H9 (cell line): ENCODE results near the gene FAM151A. TPM values are rescaled to one million over a fixed set of nuclear protein-coding genes. Genes with fewer than 3 reads are reported as not detected.

Experiments used
- DNase-seq: peaks from one replicate; pipeline ENCODE4 v3.0.0-alpha.2; 2017
- H2AFZ ChIP-seq: one replicate; pipeline ENCODE4 v1.6.1; 2013; ENCODE audit warnings: mild to moderate bottlenecking, low read length, control low read depth, moderate library complexity
- H2AK5ac ChIP-seq: 2 replicates; pipeline ENCODE4 v1.6.1; 2013; ENCODE audit warnings: low read length, control low read depth, mixed read lengths; ENCODE audit not compliant: insufficient read length
- H2BK120ac ChIP-seq: one replicate; pipeline ENCODE4 v1.6.1; 2013; ENCODE audit warnings: low read depth, mild to moderate bottlenecking, low read length, control low read depth, inconsistent platforms; ENCODE audit not compliant: poor library complexity, severe bottlenecking
- H2BK12ac ChIP-seq: 2 replicates; pipeline ENCODE4 v1.6.1; 2013; ENCODE audit warnings: low read length, control low read depth, mixed read lengths, low read depth; ENCODE audit not compliant: insufficient read length
- H2BK15ac ChIP-seq: 2 replicates; pipeline ENCODE4 v1.6.1; 2013; ENCODE audit warnings: low read depth, low read length, control low read depth
- H2BK20ac ChIP-seq: one replicate; pipeline ENCODE4 v1.6.1; 2013; ENCODE audit warnings: low read depth, mild to moderate bottlenecking, low read length, control low read depth, inconsistent platforms; ENCODE audit not compliant: poor library complexity, severe bottlenecking
- H2BK5ac ChIP-seq: 2 replicates; pipeline ENCODE4 v1.6.1; 2013; ENCODE audit warnings: low read length, control low read depth, mixed read lengths; ENCODE audit not compliant: insufficient read length
- H3K14ac ChIP-seq: 2 replicates; pipeline ENCODE4 v1.6.1; 2013; ENCODE audit warnings: low read length, control low read depth; ENCODE audit not compliant: insufficient read depth
- H3K18ac ChIP-seq: 2 replicates; pipeline ENCODE4 v1.6.1; 2013; ENCODE audit warnings: low read depth, mild to moderate bottlenecking, mixed read lengths, low read length, control low read depth; ENCODE audit not compliant: insufficient read length
- H3K23ac ChIP-seq: 2 replicates; pipeline ENCODE4 v1.6.1; 2013; ENCODE audit warnings: low read length, control low read depth, mixed read lengths, low read depth; ENCODE audit not compliant: insufficient read length
- H3K23me2 ChIP-seq: 2 replicates; pipeline ENCODE4 v1.6.1; 2013; ENCODE audit warnings: low read depth, mild to moderate bottlenecking, mixed read lengths, low read length, control low read depth; ENCODE audit not compliant: insufficient read length, poor library complexity, severe bottlenecking
- H3K27ac ChIP-seq: 2 replicates; pipeline ENCODE4 v1.5.1; 2013; ENCODE audit warnings: low read length, control low read depth, mixed read lengths, low read depth; ENCODE audit not compliant: insufficient read length
- H3K27me3 ChIP-seq: 2 replicates; pipeline ENCODE4 v1.6.1; 2013; ENCODE audit warnings: low read length, control low read depth, inconsistent platforms; ENCODE audit not compliant: insufficient read depth
- H3K4ac ChIP-seq: 2 replicates; pipeline ENCODE4 v1.6.1; 2013; ENCODE audit warnings: low read depth, mild to moderate bottlenecking, control low read depth, inconsistent platforms, low read length, moderate library complexity
- H3K4me1 ChIP-seq: 2 replicates; pipeline ENCODE4 v1.6.1; 2013; ENCODE audit warnings: low read length, control low read depth, inconsistent platforms; ENCODE audit not compliant: insufficient read depth
- H3K4me2 ChIP-seq: 2 replicates; pipeline ENCODE4 v1.6.1; 2013; ENCODE audit warnings: low read length, control low read depth, mixed read lengths; ENCODE audit not compliant: insufficient read length, insufficient read depth
- H3K56ac ChIP-seq: 2 replicates; pipeline ENCODE4 v1.6.1; 2013; ENCODE audit warnings: low read depth, mild to moderate bottlenecking, mixed read lengths, low read length, control low read depth; ENCODE audit not compliant: insufficient read length
- H3K79me1 ChIP-seq: 2 replicates; pipeline ENCODE4 v1.6.1; 2013; ENCODE audit warnings: low read depth, mild to moderate bottlenecking, moderate library complexity, low read length, control low read depth, inconsistent platforms; ENCODE audit not compliant: insufficient read depth, poor library complexity, severe bottlenecking
- H3K79me2 ChIP-seq: 2 replicates; pipeline ENCODE4 v1.6.1; 2013; ENCODE audit warnings: low read length, control low read depth, inconsistent platforms; ENCODE audit not compliant: insufficient read depth
- H3K9ac ChIP-seq: 2 replicates; pipeline ENCODE4 v1.6.1; 2013; ENCODE audit warnings: low read length, control low read depth, mixed read lengths; ENCODE audit not compliant: insufficient read length; ENCODE audit errors: extremely low read depth
- H3K9me3 ChIP-seq: one replicate; pipeline ENCODE4 v1.6.1; 2013; ENCODE audit warnings: low read depth, low read length, inconsistent platforms; ENCODE audit not compliant: control insufficient read depth
- H3T11ph ChIP-seq: one replicate; pipeline ENCODE4 v1.6.1; 2013; ENCODE audit warnings: mild to moderate bottlenecking, low read length, control low read depth, inconsistent platforms
- H4K20me1 ChIP-seq: one replicate; pipeline ENCODE4 v1.6.1; 2013; ENCODE audit not compliant: control insufficient read depth, insufficient read length, insufficient read depth
- H4K5ac ChIP-seq: 2 replicates; pipeline ENCODE4 v1.6.1; 2013; ENCODE audit warnings: low read depth, mild to moderate bottlenecking, mixed read lengths, low read length, control low read depth; ENCODE audit not compliant: insufficient read length
- H4K8ac ChIP-seq: replicated peaks from 2 replicates; pipeline ENCODE4 v1.6.1; 2013; ENCODE audit warnings: low read length, control low read depth, mixed read lengths, low read depth; ENCODE audit not compliant: insufficient read length
- H4K91ac ChIP-seq: 2 replicates; pipeline ENCODE4 v1.6.1; 2013; ENCODE audit warnings: low read depth, mild to moderate bottlenecking, moderate library complexity, mixed read lengths, low read length, control low read depth; ENCODE audit not compliant: insufficient read length
- H3K27ac Mint-ChIP-seq, 3 experiments: 2 replicates in 2 of 3; 3 replicates in 1 of 3; pipeline ENCODE4 v1.8.0; 2020 to 2021; ENCODE audit warnings: mixed read lengths in 3 of 3, mild to moderate bottlenecking in 1 of 3, moderate library complexity in 1 of 3
- H3K27me3 Mint-ChIP-seq: 2 replicates; pipeline ENCODE4 v1.8.0; 2021; ENCODE audit warnings: low read depth, mild to moderate bottlenecking, moderate library complexity, mixed read lengths
- H3K36me3 Mint-ChIP-seq, 3 experiments: 2 replicates in 2 of 3; 3 replicates in 1 of 3; pipeline ENCODE4 v1.8.0; 2020 to 2021; ENCODE audit warnings: low read depth in 3 of 3, mixed read lengths in 3 of 3; ENCODE audit not compliant: insufficient read depth in 1 of 3
- H3K4me1 Mint-ChIP-seq, 2 experiments: 2 replicates each; pipeline ENCODE4 v1.8.0; 2020; ENCODE audit warnings: mixed read lengths in 2 of 2
- H3K4me3 Mint-ChIP-seq, 2 experiments: 2 replicates in 1 of 2; 3 replicates in 1 of 2; pipeline ENCODE4 v1.8.0; 2020 to 2021; ENCODE audit warnings: mild to moderate bottlenecking in 2 of 2, mixed read lengths in 2 of 2, moderate library complexity in 1 of 2
- H3K9me3 Mint-ChIP-seq, 2 experiments: 2 replicates in 1 of 2; 3 replicates in 1 of 2; pipeline ENCODE4 v1.8.0; 2020; ENCODE audit warnings: mild to moderate bottlenecking in 2 of 2, mixed read lengths in 2 of 2, moderate library complexity in 1 of 2
- WGBS: extraction: QIAGEN DNeasy Blood & Tissue Kit; methylation state at CpG from one replicate; pipeline ENCODE4 v1.1.7; 2013; ENCODE audit warnings: missing lambda C conversion rate, low lambda C conversion rate, mixed read lengths; ENCODE audit not compliant: insufficient read length; ENCODE audit errors: extremely low coverage; 5-methylcytosine and 5-hydroxymethylcytosine counted together
- total RNA-seq: library from RNA; stranded (reverse); gene quantifications from 2 replicates; pipeline ENCODE4 v1.2.1, GENCODE V29; 2021
- TF ChIP-seq, protein P1 (sequence below): fragments of 200-600 bp; sonication (generic); conservative IDR thresholded peaks from 3 replicates; pipeline ENCODE4 v1.8.0; 2021; ENCODE audit warnings: antibody characterized with exemption, mild to moderate bottlenecking

FAM151A gene
- total RNA-seq, 1 experiment from 2014 or later, result not detected

DNA sequence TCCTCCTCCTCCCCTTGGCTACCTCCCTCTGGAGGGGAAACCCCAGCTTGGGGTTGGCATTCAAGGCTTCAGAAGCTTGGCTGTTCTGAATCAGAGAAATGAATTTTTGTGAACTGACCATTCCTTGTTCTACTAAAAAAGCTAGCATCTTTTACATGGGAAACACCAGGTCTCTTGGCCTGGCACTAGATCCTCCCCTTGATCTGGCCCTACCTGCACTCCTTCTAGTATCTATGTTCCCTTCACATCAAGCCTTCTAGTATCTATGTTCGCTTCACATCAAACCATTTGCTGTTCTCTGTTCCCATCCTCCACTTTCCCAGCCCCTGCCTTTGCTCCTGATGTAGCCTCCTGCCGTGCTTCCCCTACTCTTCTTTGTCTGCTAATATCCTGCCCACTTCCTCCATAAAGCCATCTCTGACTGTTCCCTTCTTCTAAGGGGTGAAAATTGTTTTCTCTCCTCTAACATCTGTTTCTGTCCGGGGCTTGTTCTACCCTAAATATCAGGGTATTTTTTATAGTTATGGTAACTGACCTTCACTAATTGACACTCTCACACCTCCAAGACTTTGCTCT, 25.8 kb downstream of the FAM151A start:
- Histone ChIP-seq H3T11ph (no peak overlapping the region), H3K23ac (no peak overlapping the region), H3K23me2 (no peaks in the 10 kb centered on the region), H2AFZ (no peak overlapping the region), H4K91ac (no peak overlapping the region), H3K79me2 (no peaks in the 10 kb centered on the region), H3K4me1 (no peaks in the 10 kb centered on the region; the same call in 1 of the 2 replicates), H2BK12ac (no peak overlapping the region), H2BK120ac (no peak overlapping the region), H3K18ac (no peak overlapping the region), H3K9ac (no peak overlapping the region), H2BK15ac (no peak overlapping the region), H3K27ac (no peak overlapping the region), H3K56ac (no peak overlapping the region), H3K79me1 (no peaks in the 10 kb centered on the region), H4K8ac (no peak overlapping the region), H4K5ac (no peak overlapping the region), H3K4ac (no peak overlapping the region), H2AK5ac (no peak overlapping the region), H2BK5ac (no peak overlapping the region), H3K27me3 (no peaks in the 10 kb centered on the region), H3K14ac (no peak overlapping the region), H4K20me1 (no peaks in the 10 kb centered on the region), H3K9me3 (no peaks in the 10 kb centered on the region), H3K4me2 (no peak overlapping the region), H2BK20ac (no peak overlapping the region)
- Mint-ChIP-seq H3K36me3 (peaks cover 0 to 3% (median 0%) of the 10 kb centered on the region in 3 experiments; a peak in 1 of 7 replicates), H3K9me3 (no peaks in the 10 kb centered on the region; a peak in 1 of 5 replicates), H3K27ac (peak overlapping the region; percentile 7 to 65 (median 42); a peak in 5 of 7 replicates), H3K27me3 (peaks cover 1% of the 10 kb centered on the region; the same call in 1 of the 2 replicates), H3K4me1 (peaks cover 8 to 16% of the 10 kb centered on the region in 2 experiments), H3K4me3 (no peak overlapping the region)
- no peak for DNase-seq
- WGBS, result no CpG with 5 or more reads among the region's 3 CpGs
- TF ChIP-seq, protein P1, sequence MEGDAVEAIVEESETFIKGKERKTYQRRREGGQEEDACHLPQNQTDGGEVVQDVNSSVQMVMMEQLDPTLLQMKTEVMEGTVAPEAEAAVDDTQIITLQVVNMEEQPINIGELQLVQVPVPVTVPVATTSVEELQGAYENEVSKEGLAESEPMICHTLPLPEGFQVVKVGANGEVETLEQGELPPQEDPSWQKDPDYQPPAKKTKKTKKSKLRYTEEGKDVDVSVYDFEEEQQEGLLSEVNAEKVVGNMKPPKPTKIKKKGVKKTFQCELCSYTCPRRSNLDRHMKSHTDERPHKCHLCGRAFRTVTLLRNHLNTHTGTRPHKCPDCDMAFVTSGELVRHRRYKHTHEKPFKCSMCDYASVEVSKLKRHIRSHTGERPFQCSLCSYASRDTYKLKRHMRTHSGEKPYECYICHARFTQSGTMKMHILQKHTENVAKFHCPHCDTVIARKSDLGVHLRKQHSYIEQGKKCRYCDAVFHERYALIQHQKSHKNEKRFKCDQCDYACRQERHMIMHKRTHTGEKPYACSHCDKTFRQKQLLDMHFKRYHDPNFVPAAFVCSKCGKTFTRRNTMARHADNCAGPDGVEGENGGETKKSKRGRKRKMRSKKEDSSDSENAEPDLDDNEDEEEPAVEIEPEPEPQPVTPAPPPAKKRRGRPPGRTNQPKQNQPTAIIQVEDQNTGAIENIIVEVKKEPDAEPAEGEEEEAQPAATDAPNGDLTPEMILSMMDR, result no peak
